Gastrocnemius medialis (tissue), 4 donors: Measurements from ENCODE around the gene PCDH1. TPM values are rescaled to one million over a fixed set of nuclear protein-coding genes. Genes with fewer than 3 reads are reported as not detected.
A peak's percentile ranks its signal among the peaks of the same experiment; 100 is the strongest.

Source experiments
- ATAC-seq, 2 donors: fragments of 150-250 bp; one replicate each; pipeline ENCODE4 v1.9.1; 2016
- DNase-seq, 2 donors: peaks; one replicate each; pipeline ENCODE4 v3.0.0-alpha.2; 2019
- H3K27ac ChIP-seq, 4 donors: fragments of 200-600 bp; sonication (generic); 1 replicate in 1 of 4; 2 replicates in 3 of 4; pipeline ENCODE4 v1.5.1; 2016 to 2018; ENCODE audit warnings: mild to moderate bottlenecking in 2 of 4, moderate library complexity in 1 of 4
- H3K27me3 ChIP-seq, 3 donors: fragments of 200-600 bp; sonication (generic) in 2 of 3; 1 replicate in 1 of 3; 2 replicates in 2 of 3; pipeline versions ENCODE4 v1.5.1 to v1.6.0; 2016 to 2019; ENCODE audit warnings: mild to moderate bottlenecking in 1 of 3, moderate library complexity in 1 of 3
- H3K36me3 ChIP-seq, 2 donors: fragments of 200-600 bp; sonication (generic) in 1 of 2; one replicate each; pipeline ENCODE4 v1.5.1; 2017 to 2018
- H3K4me1 ChIP-seq, 2 donors: fragments of 200-600 bp; sonication (generic) in 1 of 2; one replicate each; pipeline ENCODE4 v1.5.1; 2016 to 2017; ENCODE audit warnings: mild to moderate bottlenecking in 2 of 2
- H3K4me3 ChIP-seq, 4 donors: fragments of 200-600 bp; sonication (generic) in 3 of 4; 1 replicate in 1 of 4; 2 replicates in 3 of 4; pipeline ENCODE4 v1.5.1; 2016 to 2019; ENCODE audit warnings: mild to moderate bottlenecking in 2 of 4
- H3K9me3 ChIP-seq, 3 donors: fragments of 200-600 bp; sonication (generic) in 2 of 3; 1 replicate in 1 of 3; 2 replicates in 2 of 3; pipeline ENCODE4 v1.5.1; 2016 to 2019
- POLR2A ChIP-seq, 2 donors: fragments of 450-650 bp; IDR thresholded peaks; one replicate each; pipeline ENCODE4 v1.6.1; 2017; ENCODE audit warnings: antibody characterized with exemption in 2 of 2, mild to moderate bottlenecking in 2 of 2, moderate library complexity in 2 of 2
- in situ Hi-C, 4 donors: fragments of 200-750 bp; cut with MboI; loops; one replicate each; pipeline versions ENCODE4 v1.15.0 to v1.8.0; 2017; ENCODE audit warnings: low sequenced_read_pairs in 4 of 4
- intact Hi-C: fragments of 100-400 bp; cut with DNase I; formaldehyde crosslinking; loops from one replicate; pipeline ENCODE4 v1.15.1; 2023; ENCODE audit warnings: low total_unique reads
- total RNA-seq, 4 donors: library from RNA; depleted of rRNA; stranded (reverse); fragments of >200 nt; gene quantifications; one replicate each; pipeline versions ENCODE4 v1.1.0 to v1.2.3, GENCODE V29; 2016
- TF ChIP-seq, protein P1 (sequence below), 5 experiments: fragments of 450-650 bp in 3 of 5; fragments of 200-600 bp in 2 of 5; sonication (generic) in 2 of 5; IDR thresholded peaks in 4 of 5; conservative IDR thresholded peaks in 1 of 5; 1 replicate in 4 of 5; 2 replicates in 1 of 5; pipeline ENCODE4 v1.5.1; 2016 to 2019; ENCODE audit warnings: antibody characterized with exemption in 5 of 5, mild to moderate bottlenecking in 3 of 5, moderate library complexity in 3 of 5

Gene PCDH1
- total RNA-seq, 4 donors from 2014 or later = 15.9 to 20.8 (median 18.1) TPM

DNA sequence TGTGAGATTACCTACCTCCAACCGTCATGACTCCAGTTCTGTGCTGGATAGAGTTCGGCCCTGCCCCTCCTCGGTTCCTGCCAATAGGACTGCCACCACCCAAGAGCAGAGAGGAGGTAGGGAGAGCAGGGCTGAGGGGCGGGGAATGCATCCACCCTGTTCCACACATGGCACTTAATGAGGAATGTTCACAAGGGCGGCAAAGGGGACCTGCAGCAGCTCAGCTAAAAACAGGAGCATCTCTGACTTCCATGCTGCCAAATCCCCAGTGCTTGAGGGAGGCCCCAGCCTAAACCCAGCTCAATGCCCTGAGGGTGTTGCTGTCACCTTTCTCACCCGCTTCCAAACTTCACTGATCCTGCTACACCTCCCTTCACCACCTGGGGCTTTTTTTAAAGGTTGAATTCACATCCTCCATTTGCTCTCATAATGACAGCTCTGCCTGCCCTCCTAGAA lies 37.7 kb upstream of the PCDH1 start:
- Histone ChIP-seq H3K9me3 (no peaks in the 10 kb centered on the region), H3K4me1 (peaks cover 4 to 9% of the 10 kb centered on the region in 2 donors), H3K4me3 (no peak overlapping the region), H3K36me3 (no peaks in the 10 kb centered on the region), H3K27ac (no peak overlapping the region), H3K27me3 (peaks cover 0 to 17% (median 4%) of the 10 kb centered on the region in 3 donors)
- ATAC-seq (no peak), DNase-seq (no peak)
- in situ Hi-C loops = no loop called here
- intact Hi-C loops = no loop called here
- TF ChIP-seq, protein P1, sequence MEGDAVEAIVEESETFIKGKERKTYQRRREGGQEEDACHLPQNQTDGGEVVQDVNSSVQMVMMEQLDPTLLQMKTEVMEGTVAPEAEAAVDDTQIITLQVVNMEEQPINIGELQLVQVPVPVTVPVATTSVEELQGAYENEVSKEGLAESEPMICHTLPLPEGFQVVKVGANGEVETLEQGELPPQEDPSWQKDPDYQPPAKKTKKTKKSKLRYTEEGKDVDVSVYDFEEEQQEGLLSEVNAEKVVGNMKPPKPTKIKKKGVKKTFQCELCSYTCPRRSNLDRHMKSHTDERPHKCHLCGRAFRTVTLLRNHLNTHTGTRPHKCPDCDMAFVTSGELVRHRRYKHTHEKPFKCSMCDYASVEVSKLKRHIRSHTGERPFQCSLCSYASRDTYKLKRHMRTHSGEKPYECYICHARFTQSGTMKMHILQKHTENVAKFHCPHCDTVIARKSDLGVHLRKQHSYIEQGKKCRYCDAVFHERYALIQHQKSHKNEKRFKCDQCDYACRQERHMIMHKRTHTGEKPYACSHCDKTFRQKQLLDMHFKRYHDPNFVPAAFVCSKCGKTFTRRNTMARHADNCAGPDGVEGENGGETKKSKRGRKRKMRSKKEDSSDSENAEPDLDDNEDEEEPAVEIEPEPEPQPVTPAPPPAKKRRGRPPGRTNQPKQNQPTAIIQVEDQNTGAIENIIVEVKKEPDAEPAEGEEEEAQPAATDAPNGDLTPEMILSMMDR (IDR thresholded peaks at IDR 0.05 in 4 of 5, conservative IDR thresholded peaks at IDR 0.05 in 1 of 5) = no peak
- TF ChIP-seq POLR2A (IDR thresholded peaks at IDR 0.05) = no peak

DNA sequence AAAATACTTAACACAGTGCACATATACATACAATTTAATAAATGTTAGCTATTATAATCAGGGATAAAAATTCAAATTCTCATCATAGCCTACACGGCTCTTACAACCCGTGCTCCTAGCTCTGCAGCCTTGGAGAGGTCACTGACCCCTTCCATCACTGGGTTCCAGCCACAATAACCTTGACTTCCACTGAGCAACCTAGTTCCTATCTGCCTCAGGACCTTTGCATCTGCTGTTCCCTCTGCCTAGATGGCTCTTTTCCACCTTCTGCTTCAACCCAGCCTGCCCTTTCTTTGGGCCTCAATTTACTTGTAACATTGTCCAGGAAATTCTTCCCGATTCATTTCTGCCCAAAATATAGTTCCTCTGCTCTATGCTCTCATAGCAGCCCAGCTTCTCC lies 36.6 kb upstream of the PCDH1 start:
- H3K4me1 ChIP-seq = peaks cover 0 to 8% of the 10 kb centered on the region in 2 donors
- ATAC-seq = no peak
- no peaks in the 10 kb centered on the region for H3K9me3 ChIP-seq
- no peak for DNase-seq
- intact Hi-C loops (no loop called here), in situ Hi-C loops (no loop called here)
- TF ChIP-seq, protein P1 (IDR thresholded peaks at IDR 0.05 in 4 of 5, conservative IDR thresholded peaks at IDR 0.05 in 1 of 5) = no peak
- no peak for TF ChIP-seq POLR2A (IDR thresholded peaks at IDR 0.05)
- peaks cover 0 to 17% (median 4%) of the 10 kb centered on the region in 3 donors for H3K27me3 ChIP-seq
- H3K4me3 ChIP-seq = no peak overlapping the region
- no peak overlapping the region for H3K27ac ChIP-seq
- no peaks in the 10 kb centered on the region for H3K36me3 ChIP-seq

GRCh38 chr5:141914199-141914743 lies 36.1 kb upstream of the PCDH1 start:
- Histone ChIP-seq H3K27me3 (peaks cover 0 to 17% (median 4%) of the 10 kb centered on the region in 3 donors), H3K9me3 (no peaks in the 10 kb centered on the region), H3K36me3 (no peaks in the 10 kb centered on the region), H3K4me3 (peak overlapping the region; percentile 37 to 67 (median 46)), H3K4me1 (peaks cover 0 to 8% of the 10 kb centered on the region in 2 donors), H3K27ac (no peak overlapping the region)
- ATAC-seq (peak; percentile 16 to 21), DNase-seq (peak in 1 of 2 donors; percentile 11)
- in situ Hi-C loops = no loop called here
- TF ChIP-seq, protein P1 (IDR thresholded peaks at IDR 0.05 in 4 of 5, conservative IDR thresholded peaks at IDR 0.05 in 1 of 5) = peak in 3 of 5 experiments; percentile 27 to 42 (median 30)
- TF ChIP-seq POLR2A (IDR thresholded peaks at IDR 0.05) = no peak
- intact Hi-C loops = no loop called here

DNA sequence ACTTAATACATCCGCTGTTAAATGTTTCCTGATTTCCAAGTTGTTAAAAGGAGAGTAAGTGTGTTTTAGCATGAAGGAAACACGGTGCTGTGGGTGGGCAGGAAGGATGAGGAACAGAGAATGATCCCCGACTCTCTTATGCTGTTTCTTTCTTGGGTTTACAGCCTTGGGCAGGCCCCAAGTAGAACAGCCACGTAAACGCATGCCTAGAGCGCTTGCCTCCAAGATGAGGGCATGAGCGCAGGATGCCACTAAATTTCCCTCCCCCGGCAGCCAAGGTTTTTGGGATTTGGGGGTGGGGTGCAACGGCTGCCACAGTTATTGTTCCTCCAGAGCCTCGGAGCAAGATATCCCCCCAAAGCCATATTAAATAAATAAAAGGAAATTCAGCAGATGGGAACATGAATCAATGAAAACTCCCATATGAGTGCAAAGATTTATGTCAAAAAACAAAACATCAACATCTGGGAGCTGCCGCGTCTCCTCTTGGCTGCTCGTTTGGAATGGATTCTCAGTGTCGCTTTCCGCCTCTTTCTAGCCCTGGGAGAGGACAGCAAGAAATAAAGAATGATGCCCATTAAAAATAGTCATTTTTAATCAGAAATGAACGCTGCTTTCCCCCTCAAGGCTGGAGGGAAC lies 35.5 kb upstream of the PCDH1 start:
- TF ChIP-seq POLR2A (IDR thresholded peaks at IDR 0.05) = no peak
- TF ChIP-seq, protein P1 (IDR thresholded peaks at IDR 0.05 in 4 of 5, conservative IDR thresholded peaks at IDR 0.05 in 1 of 5) = no peak
- Histone ChIP-seq H3K9me3 (no peaks in the 10 kb centered on the region), H3K4me3 (peak overlapping the region; percentile 37 to 67 (median 46)), H3K27ac (no peak overlapping the region), H3K36me3 (no peaks in the 10 kb centered on the region), H3K4me1 (peaks cover 0 to 8% of the 10 kb centered on the region in 2 donors), H3K27me3 (peaks cover 0 to 17% (median 4%) of the 10 kb centered on the region in 3 donors)
- intact Hi-C loops (no loop called here), in situ Hi-C loops (no loop called here)
- DNase-seq = no peak
- no peak for ATAC-seq
